ENCODE results near the gene CHKB.

DNA sequence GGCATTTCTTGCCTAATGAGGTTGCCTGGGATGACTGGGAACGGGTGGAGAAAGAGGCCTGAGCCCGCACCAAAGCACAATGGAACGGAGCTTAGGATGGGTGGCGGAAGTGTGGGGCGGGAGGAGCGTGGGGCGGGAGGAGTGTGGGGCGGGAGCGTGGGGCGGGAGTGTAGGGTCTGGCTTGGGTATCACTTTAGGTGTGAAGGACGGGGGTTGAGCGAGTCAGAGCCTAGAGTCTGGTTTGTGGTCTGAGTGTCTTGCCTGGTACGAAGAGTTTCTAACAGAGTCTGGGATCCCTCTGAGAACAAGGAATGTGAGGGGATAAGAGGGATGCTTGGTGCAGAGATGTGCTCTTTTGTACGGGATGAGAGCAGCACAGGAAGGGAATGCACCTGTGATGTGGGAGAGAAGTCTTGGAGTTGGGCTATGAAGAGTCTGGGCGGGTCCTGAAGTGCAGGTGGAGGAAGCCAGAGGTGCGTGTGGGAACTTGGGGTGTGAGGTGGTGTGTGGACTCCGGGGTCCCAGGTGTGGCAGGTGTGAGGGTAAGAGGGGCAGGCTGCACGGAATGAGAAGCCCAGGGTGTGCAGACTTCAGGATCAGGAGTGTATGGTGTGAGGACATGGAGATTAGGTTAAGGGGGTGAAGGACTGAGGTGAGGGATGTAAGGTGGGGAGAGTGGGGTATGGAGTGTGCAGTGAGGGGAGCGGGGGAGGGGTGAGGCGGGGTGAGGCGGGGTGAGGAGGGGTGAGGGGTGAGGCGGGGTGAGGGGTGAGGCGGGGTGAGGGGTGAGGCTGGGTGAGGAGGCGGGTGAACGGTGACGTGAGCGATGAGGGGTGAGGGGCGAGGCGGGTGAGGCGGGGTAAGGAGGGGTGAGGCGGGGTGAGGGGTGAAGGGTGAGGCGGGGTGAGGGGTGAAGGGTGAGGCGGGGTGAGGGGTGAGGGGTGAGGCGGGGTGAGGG, 21.0 kb downstream of the CHKB start:
- TF ChIP-seq FOXP2 (optimal IDR thresholded peaks at IDR 0.05; ENCODE audit: control extremely low read depth, extremely low read length, insufficient read depth) = no peak
- TF ChIP-seq POLR2AphosphoS5 (IDR thresholded peaks at IDR 0.05; ENCODE audit: borderline replicate concordance, low read depth, low read length) = no peak

All from SK-N-MC (cell line).